ENCODE measurements around the gene KRT33B. TPM values are rescaled to one million over a fixed set of nuclear protein-coding genes. Genes with fewer than 3 reads are reported as not detected.

KRT33B gene
- total and polyA plus RNA-seq, 2 of the 8 experiments (the other 6 are each of a cell fraction or from before 2014, with no cell fraction given): not detected

- H3K9me3 ChIP-seq (ENCODE audit: insufficient read depth in 2 of 2, low read depth in 1 of 2, low read length in 1 of 2): no peaks in the 10 kb centered on the region
- ChIA-PET POLR2A (ENCODE audit: partially characterized antibody) (no interaction called here), CTCF (ENCODE audit: partially characterized antibody) (interaction anchor here (1.1 kb wide), 1 partner anchor 110 kb away, joined by 3 read pairs; no protein-coding TSS in a partner anchor)
- no peak overlapping the region for H3K4me2 ChIP-seq (ENCODE audit: insufficient read depth in 1 of 2, low read depth in 2 of 2, low read length in 2 of 2)
- no peak overlapping the region for H3K4me3 ChIP-seq (ENCODE audit: extremely low read depth in 1 of 4, insufficient read depth in 2 of 4, low read depth in 3 of 4, low read length in 4 of 4)
- H3K56ac ChIP-seq (replicated peaks; ENCODE audit: insufficient read length, low read depth, low read length): no peak overlapping the region
- H2BK5ac ChIP-seq (ENCODE audit: low read depth, low read length): no peak overlapping the region
- H4K20me1 ChIP-seq (replicated peaks in 1 of 2; ENCODE audit: control insufficient read depth in 1 of 2, insufficient read depth in 2 of 2, low read length in 2 of 2): no peaks in the 10 kb centered on the region
- H3K4ac ChIP-seq (replicated peaks; ENCODE audit: insufficient read length, low read depth, low read length): no peak overlapping the region
- no peaks in the 10 kb centered on the region for H3K79me1 ChIP-seq (ENCODE audit: low read depth, low read length)
- H2BK20ac ChIP-seq (ENCODE audit: low read length): no peak overlapping the region
- H3K18ac ChIP-seq (ENCODE audit: extremely low read depth, low read length): no peak overlapping the region
- no peak overlapping the region for H3K9ac ChIP-seq (replicated peaks in 1 of 4; ENCODE audit: extremely low read depth in 1 of 4, low read depth in 3 of 4, low read length in 3 of 4)
- no peak overlapping the region for H4K5ac ChIP-seq (ENCODE audit: insufficient read length, low read depth, low read length)
- no peak overlapping the region for H2BK12ac ChIP-seq (ENCODE audit: low read depth, low read length)
- no peak overlapping the region for H2AFZ ChIP-seq (ENCODE audit: low read length)
- H4K91ac ChIP-seq (replicated peaks; ENCODE audit: insufficient read length, low read length): no peak overlapping the region
- no peak overlapping the region for H3K14ac ChIP-seq (ENCODE audit: insufficient read length)
- no peak overlapping the region for H4K8ac ChIP-seq (ENCODE audit: extremely low read depth, insufficient read depth, low read length)
- DNase-seq (ENCODE audit: low read depth in 1 of 2, low spot score in 2 of 2) (no peak), FAIRE-seq (no peak)
- H2BK15ac ChIP-seq (ENCODE audit: low read length): no peak overlapping the region
- no peak overlapping the region for H3K23ac ChIP-seq (ENCODE audit: insufficient read length)
- H3K4me1 ChIP-seq (replicated peaks in 1 of 4; ENCODE audit: control insufficient read depth in 3 of 4, insufficient read depth in 4 of 4, low read length in 3 of 4): no peaks in the 10 kb centered on the region
- no peak overlapping the region for H2BK120ac ChIP-seq (replicated peaks; ENCODE audit: low read depth, low read length)
- no peaks in the 10 kb centered on the region for H3K27me3 ChIP-seq (replicated peaks in 1 of 4; ENCODE audit: control insufficient read depth in 3 of 4, extremely low read depth in 1 of 4, insufficient read depth in 3 of 4, low read length in 3 of 4)
- WGBS, 2 experiments (ENCODE audit: extremely low coverage in 1 of 2, insufficient coverage in 1 of 2, insufficient read length in 1 of 2, insufficient replicate concordance in 2 of 2, low coverage in 1 of 2, low lambda C conversion rate in 2 of 2, missing lambda C conversion rate in 1 of 2): 61% methylated on average over 2 of the region's 2 CpGs; no CpG with 5 or more reads in 1 of the 2 experiments
- H3K36me3 ChIP-seq (ENCODE audit: control insufficient read depth in 2 of 4, insufficient read depth in 4 of 4, low read length in 3 of 4): no peaks in the 10 kb centered on the region
- H3K23me2 ChIP-seq (ENCODE audit: low read depth, low read length): no peaks in the 10 kb centered on the region; the same call in 1 of the 2 replicates
- no peaks in the 10 kb centered on the region for H3K79me2 ChIP-seq (ENCODE audit: control insufficient read depth in 1 of 2, insufficient read depth in 2 of 2, low read length in 2 of 2)
- H3K27ac ChIP-seq (ENCODE audit: low read depth, low read length): no peak overlapping the region
- no peak overlapping the region for H2AK5ac ChIP-seq (ENCODE audit: low read depth, low read length)
- TF ChIP-seq PHF8 (conservative IDR thresholded peaks at IDR 0.05; ENCODE audit: low read depth, low read length): no peak
- TF ChIP-seq TAF7 (optimal IDR thresholded peaks at IDR 0.05; ENCODE audit: borderline replicate concordance, low read depth, low read length): no peak
- no peak for TF ChIP-seq YY1 (IDR thresholded peaks at IDR 0.05; ENCODE audit: low read depth, low read length)
- no peak for TF ChIP-seq GABPA (IDR thresholded peaks at IDR 0.05; ENCODE audit: borderline replicate concordance, insufficient read depth, low read length)
- no peak for TF ChIP-seq USF2 (IDR thresholded peaks at IDR 0.05; ENCODE audit: low read length)
- no peak for TF ChIP-seq TAF1 (IDR thresholded peaks at IDR 0.05; ENCODE audit: low read depth, low read length)
- no peak for TF ChIP-seq SUZ12 (IDR thresholded peaks at IDR 0.05; ENCODE audit: low read length)
- TF ChIP-seq, protein P1, sequence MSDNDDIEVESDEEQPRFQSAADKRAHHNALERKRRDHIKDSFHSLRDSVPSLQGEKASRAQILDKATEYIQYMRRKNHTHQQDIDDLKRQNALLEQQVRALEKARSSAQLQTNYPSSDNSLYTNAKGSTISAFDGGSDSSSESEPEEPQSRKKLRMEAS (IDR thresholded peaks at IDR 0.05): no peak
- no peak for TF ChIP-seq KDM4A (IDR thresholded peaks at IDR 0.05; ENCODE audit: low read depth, low read length, severe bottlenecking)
- no peak for TF ChIP-seq SIN3A (conservative IDR thresholded peaks at IDR 0.05 in 1 of 2, IDR thresholded peaks at IDR 0.05 in 1 of 2; ENCODE audit: low read depth in 1 of 2, low read length in 2 of 2)
- no peak for TF ChIP-seq ZNF274 (IDR thresholded peaks at IDR 0.05; ENCODE audit: borderline replicate concordance, extremely low read depth, low read length)
- no peak for TF ChIP-seq RFX5 (IDR thresholded peaks at IDR 0.05; ENCODE audit: borderline replicate concordance, low read depth, low read length)
- no peak for TF ChIP-seq EZH2 (IDR thresholded peaks at IDR 0.05; ENCODE audit: low read depth, low read length, severe bottlenecking)
Observed at GRCh38 chr17:41377546-41377945, 7.9 kb upstream of the KRT33B start.
